ENCODE results near the gene GRAMD4. TPM values are rescaled to one million over a fixed set of nuclear protein-coding genes. Genes with fewer than 3 reads are reported as not detected.

The GRAMD4 gene
- total RNA-seq, 1 experiment from 2014 or later, result 19.8 TPM

- no peak overlapping the region for H2BK20ac ChIP-seq (ENCODE audit: low read depth, low read length, poor library complexity, severe bottlenecking)
- no peak overlapping the region for H2BK5ac ChIP-seq (ENCODE audit: insufficient read length, low read length)
- H2BK12ac ChIP-seq (ENCODE audit: insufficient read length, low read depth, low read length), result no peak overlapping the region
- no peak overlapping the region for H2BK120ac ChIP-seq (ENCODE audit: low read depth, low read length, poor library complexity, severe bottlenecking)
- Mint-ChIP-seq H3K36me3 (ENCODE audit: insufficient read depth in 1 of 3, low read depth in 3 of 3) (peaks cover 0 to 4% (median 0%) of the 10 kb centered on the region in 3 experiments; a peak in 2 of 7 replicates), H3K27me3 (ENCODE audit: low read depth) (no peaks in the 10 kb centered on the region), H3K4me3 (no peak overlapping the region), H3K9me3 (no peaks in the 10 kb centered on the region; a peak in 1 of 5 replicates), H3K4me1 (peaks cover 10 to 14% of the 10 kb centered on the region in 2 experiments), H3K27ac (no peak overlapping the region)
- no peak overlapping the region for H3K4me2 ChIP-seq (ENCODE audit: insufficient read depth, insufficient read length, low read length)
- no peak overlapping the region for H3K23ac ChIP-seq (ENCODE audit: insufficient read length, low read depth, low read length)
- no peak overlapping the region for H2BK15ac ChIP-seq (ENCODE audit: low read depth, low read length)
- no peak overlapping the region for H3K56ac ChIP-seq (ENCODE audit: insufficient read length, low read depth, low read length)
- H3K14ac ChIP-seq (ENCODE audit: insufficient read depth, low read length), result no peak overlapping the region
- no peaks in the 10 kb centered on the region for H3K27me3 ChIP-seq (ENCODE audit: insufficient read depth, low read length)
- no peak overlapping the region for H3K18ac ChIP-seq (ENCODE audit: insufficient read length, low read depth, low read length)
- no peak for DNase-seq
- H3K9ac ChIP-seq (ENCODE audit: extremely low read depth, insufficient read length, low read length), result no peak overlapping the region
- no peaks in the 10 kb centered on the region for H3K23me2 ChIP-seq (ENCODE audit: insufficient read length, low read depth, low read length, poor library complexity, severe bottlenecking)
- no peak overlapping the region for H4K5ac ChIP-seq (ENCODE audit: insufficient read length, low read depth, low read length)
- no peaks in the 10 kb centered on the region for H3K79me1 ChIP-seq (ENCODE audit: insufficient read depth, low read depth, low read length, poor library complexity, severe bottlenecking)
- WGBS (ENCODE audit: extremely low coverage, insufficient read length, low lambda C conversion rate), result no CpG with 5 or more reads among the region's 9 CpGs
- H4K91ac ChIP-seq (ENCODE audit: insufficient read length, low read depth, low read length), result no peak overlapping the region
- H3K79me2 ChIP-seq (ENCODE audit: insufficient read depth, low read length), result no peaks in the 10 kb centered on the region
- no peak overlapping the region for H4K8ac ChIP-seq (replicated peaks; ENCODE audit: insufficient read length, low read depth, low read length)
- H3K9me3 ChIP-seq (ENCODE audit: control insufficient read depth, low read depth, low read length), result no peaks in the 10 kb centered on the region
- H3K27ac ChIP-seq (ENCODE audit: insufficient read length, low read depth, low read length), result no peak overlapping the region
- H4K20me1 ChIP-seq (ENCODE audit: control insufficient read depth, insufficient read depth, insufficient read length), result no peaks in the 10 kb centered on the region
- no peak overlapping the region for H2AFZ ChIP-seq (ENCODE audit: low read length)
- TF ChIP-seq CTCF (conservative IDR thresholded peaks at IDR 0.05), result no peak
- H3K4me1 ChIP-seq (ENCODE audit: insufficient read depth, low read length), result no peaks in the 10 kb centered on the region; the same call in 1 of the 2 replicates
- H2AK5ac ChIP-seq (ENCODE audit: insufficient read length, low read length), result no peak overlapping the region
- no peak overlapping the region for H3T11ph ChIP-seq (ENCODE audit: low read length)
- no peak overlapping the region for H3K4ac ChIP-seq (ENCODE audit: low read depth, low read length)
Observed at GRCh38 chr22:46606886-46607285, 13.3 kb upstream of the GRAMD4 start.

All from H9 (cell line).